Hippocampal formation (tissue), 2 donors: ENCODE measurements around the gene CENPX.

Source experiments
- DNase-seq, 2 donors: peaks; one replicate each; lab custom pipeline; 2025; lab: John Stamatoyannopoulos, UW

The CENPX gene

DNA sequence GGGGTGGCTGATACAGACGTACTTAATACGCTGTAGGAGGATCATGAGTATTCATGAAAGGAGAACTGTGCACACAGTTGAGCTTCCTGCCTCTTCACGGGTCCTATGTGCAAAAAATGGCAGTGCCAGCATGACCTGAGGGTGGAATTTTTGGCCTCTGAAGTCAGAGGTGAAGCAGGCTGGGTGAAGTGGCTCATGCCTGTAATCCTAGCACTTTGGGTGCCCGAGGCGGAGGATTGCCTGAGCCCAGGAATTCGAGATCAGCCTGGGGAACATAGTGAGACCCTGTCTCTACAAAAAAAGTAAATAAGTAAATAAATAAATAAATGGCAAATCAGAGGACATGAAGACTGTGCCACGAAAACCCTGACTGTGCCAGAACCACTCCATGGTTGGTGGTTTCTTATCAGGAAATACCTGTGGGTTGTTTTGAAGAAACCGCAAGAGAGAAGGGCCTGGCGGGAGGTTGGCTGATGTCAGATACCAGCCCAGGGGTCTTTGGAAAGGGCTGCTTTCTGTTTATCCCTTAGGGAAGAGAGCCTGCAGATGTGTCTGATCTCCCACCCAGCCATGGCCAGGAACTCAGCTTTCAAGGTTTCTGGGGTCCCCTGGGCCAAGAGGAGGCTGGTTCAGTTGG lies 41.9 kb downstream of the CENPX start:
- no peak for DNase-seq

DNA sequence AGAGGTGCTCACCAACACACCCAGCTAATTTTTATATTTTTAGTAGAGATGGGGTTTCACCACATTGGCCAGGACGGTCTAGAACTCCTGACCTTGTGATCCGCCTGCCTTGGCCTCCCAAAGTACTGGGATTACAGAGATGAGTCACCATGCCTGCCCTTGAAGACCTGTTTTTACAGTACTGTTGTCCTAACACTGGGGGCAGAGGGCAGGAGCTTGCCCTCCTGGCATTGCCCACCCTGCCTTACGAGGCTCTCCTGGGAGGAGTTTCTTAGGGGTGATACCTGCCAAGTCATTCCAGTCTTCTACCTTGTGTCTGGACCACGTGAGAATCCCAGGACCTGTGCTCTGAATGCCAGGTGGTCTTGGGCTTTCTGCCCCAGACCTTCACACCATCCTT lies 42.6 kb downstream of the CENPX start:
- no peak for DNase-seq

DNA sequence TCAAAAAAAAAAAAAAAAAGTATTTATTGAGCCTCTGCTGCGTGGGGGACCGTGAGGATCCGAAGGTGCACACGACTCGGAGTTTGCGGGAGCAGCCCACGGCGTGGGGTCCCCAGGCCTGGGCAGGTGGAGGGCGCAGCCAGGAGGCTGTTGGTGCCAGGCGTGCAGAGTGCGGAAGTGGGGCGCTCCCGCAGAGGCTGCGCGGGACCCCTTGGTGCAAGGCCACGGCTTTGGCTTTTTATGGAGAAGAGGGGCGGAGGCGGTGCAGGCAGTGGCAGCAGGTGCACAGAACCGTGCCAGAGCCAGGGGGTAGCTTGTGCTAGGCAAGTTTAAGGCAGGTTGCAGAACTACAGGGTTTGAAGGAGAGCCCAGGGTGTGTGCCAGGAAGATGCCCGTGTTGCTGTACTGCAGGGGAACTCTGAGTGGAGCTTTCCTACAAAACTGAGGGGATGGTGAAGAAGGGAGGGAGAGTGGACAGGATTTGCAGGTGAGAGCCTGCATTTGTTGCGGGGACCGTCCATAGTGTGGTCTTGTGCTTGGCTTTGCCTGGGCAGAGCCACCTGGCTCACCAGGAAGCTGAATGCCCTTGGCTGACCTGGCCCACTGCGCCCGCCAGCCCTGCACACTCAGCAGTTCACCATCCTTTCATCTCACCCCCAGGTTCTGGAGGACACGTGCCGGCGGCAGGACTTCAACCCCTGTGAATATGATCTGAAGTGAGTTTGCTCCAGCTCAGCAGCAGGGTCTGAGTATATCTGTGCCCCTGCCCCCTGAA lies 44.0 kb downstream of the CENPX start:
- DNase-seq = no peak

DNA sequence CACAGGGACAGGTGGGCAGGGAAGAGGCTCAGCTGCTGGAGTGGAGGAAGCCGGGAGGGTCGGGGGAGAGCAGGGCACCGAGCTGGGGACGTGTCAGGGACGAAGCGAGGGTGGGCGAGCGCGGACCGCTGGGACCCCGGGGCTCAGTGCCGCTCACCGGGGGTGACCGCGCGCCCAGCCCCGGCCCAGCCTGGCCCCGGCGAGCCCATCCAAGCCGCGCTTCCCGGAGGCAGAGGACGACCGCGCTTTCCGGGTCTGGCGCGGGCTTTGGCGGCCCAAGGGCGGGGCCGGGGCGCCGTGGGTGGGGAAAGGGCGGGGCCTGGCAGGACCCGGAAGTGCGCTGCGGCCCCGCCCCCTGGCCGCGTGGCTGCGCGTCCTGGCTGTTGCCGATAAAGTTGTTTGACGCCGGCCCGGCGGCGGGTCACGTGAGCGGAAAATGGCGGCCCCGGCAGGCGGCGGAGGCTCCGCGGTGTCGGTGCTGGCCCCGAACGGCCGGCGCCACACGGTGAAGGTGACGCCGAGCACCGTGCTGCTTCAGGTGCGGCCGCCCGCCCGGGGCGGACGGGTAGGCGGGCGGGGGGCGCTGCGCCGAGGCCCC lies 45.4 kb downstream of the CENPX start, which contains the start of gene ASPSCR1:
TSS of gene ASPSCR1 (plus strand) at position 419 of the 598 bp plus-strand sequence. CDS start at position 437, 18 bp downstream.
- DNase-seq = peak; percentile 78

DNA sequence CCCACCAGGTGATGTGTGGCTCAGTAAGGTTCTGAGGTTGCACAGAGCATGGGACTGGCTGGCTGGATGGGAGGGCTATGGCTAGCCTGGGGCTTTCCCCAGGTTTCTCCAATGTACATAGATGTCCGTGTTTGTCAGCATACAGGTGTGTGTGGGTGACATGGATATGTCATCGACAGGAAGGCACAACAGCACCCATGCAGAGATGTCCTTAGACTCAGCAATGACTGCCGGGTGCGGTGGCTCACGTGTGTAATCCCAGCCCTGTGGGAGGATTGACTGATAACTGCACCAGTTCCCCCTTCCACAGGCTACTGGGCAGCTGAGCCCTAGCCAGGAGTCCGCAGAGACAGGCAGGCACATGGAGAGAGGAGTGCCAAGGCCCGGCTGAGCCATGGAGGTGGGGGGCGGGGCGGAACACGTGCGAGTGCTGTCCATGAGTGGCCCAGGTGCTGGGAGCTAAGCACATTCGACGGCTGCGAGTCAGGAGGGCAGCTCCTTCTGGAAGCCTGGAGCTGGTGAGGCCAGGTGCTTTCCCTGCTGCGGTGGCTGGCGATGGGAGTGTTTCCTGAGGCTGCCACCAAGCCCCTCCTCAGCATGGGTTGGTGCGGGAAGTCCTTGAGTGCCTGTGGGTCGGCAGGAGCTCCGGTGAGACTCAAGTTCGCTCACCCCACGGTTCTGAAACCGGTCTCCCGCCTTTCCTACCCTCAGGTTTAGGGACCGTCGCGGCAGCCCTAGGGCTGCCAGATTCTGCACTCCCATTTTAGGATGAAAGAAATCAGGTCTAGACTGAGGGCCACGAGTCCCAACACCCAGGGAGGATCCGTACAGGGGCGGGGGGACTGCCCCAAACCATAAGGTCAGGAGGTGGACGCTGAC lies 46.1 kb downstream of the CENPX start:
- DNase-seq = no peak

DNA sequence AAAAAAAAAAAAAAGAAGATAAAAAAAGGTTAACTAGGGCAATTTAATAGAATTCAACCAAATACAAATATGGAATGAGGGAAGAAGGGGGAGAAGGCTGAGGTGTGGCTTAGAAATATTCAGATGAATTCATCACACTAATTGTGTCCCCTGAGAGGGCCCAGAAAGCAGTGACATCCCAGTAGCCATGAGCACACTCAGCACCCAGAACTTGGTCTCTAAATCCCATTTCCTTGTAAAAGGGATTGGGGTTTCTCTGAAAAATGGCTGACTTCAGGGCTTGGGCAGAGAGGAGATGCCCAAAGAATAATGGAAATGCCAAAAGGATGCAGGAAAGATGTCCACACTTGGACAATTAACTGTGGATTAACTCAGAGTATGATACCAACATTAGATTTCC lies 49.2 kb downstream of the CENPX start:
- no peak for DNase-seq

DNA sequence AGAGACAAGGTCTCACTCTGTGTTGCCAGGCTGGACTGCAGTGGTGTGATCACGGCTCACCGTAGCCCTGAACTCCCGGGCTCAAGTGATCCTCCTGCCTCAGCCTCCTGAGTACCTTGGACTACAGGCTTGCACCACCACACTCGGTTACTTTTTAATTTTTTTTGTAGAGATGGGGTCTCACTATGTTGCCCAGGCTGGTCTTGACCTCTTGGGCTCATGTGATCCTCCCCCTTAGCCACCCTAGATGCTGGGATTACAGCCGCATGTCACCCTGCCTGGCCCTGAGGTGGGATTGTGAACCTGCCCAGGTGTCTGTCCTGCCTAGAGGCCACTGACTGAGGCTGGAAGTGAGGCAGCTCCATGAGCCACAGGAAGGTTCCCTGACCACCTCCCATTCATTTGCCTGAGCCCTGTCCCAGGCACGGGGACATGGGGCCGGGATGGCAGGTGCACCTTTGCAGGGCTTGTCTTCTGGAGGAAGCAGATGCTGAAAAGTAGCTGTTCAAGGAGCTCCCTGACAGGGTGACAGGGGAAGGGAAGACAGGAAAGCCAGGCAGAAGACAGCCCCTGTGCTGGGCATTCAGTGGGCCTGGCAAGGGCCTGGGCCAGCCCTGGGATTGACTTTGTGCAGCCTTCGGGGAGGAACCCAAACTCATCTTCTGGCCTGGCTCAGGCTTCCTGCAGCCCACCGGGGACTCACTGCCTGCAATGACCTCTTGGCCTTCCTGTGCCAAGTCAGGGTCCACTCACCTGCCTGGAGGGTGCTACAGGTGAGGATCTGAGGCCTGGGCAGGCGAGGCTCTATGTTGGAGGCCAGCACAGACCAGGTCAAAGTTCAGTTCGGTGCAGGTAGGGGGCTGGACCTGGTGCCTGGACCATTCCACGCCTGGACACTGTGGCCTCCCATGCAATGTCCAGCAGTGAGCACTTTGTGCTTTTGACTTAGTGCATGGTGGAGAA lies 53.5 kb downstream of the CENPX start:
- DNase-seq = no peak
